Measurements from ENCODE around the gene TBC1D7.

DNA sequence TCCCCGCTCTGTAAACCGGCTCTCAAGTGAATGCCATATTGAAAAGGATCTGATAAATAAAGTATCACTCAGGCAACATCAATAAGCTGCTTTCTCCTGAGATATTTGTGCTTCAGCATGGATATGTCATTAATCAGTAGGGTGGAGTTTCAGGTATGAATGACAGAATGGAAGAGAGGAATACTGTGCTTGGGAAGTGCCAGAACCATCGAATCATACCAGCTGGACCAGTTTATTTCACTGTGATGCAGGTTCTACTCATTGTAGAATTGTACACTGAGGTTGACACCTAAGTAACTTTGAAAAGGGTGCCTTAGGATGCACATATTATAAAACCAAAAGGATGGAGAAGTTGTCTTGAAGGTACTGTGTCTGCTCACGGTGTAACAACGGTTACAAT is 17.9 kb upstream of the TBC1D7 start:
- TF ChIP-seq, protein P1, sequence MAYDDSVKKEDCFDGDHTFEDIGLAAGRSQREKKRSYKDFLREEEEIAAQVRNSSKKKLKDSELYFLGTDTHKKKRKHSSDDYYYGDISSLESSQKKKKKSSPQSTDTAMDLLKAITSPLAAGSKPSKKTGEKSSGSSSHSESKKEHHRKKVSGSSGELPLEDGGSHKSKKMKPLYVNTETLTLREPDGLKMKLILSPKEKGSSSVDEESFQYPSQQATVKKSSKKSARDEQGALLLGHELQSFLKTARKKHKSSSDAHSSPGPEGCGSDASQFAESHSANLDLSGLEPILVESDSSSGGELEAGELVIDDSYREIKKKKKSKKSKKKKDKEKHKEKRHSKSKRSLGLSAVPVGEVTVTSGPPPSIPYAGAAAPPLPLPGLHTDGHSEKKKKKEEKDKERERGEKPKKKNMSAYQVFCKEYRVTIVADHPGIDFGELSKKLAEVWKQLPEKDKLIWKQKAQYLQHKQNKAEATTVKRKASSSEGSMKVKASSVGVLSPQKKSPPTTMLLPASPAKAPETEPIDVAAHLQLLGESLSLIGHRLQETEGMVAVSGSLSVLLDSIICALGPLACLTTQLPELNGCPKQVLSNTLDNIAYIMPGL (CRISPR knock-in tag; IDR thresholded peaks at IDR 0.05), result no peak
- TF ChIP-seq, protein P2, sequence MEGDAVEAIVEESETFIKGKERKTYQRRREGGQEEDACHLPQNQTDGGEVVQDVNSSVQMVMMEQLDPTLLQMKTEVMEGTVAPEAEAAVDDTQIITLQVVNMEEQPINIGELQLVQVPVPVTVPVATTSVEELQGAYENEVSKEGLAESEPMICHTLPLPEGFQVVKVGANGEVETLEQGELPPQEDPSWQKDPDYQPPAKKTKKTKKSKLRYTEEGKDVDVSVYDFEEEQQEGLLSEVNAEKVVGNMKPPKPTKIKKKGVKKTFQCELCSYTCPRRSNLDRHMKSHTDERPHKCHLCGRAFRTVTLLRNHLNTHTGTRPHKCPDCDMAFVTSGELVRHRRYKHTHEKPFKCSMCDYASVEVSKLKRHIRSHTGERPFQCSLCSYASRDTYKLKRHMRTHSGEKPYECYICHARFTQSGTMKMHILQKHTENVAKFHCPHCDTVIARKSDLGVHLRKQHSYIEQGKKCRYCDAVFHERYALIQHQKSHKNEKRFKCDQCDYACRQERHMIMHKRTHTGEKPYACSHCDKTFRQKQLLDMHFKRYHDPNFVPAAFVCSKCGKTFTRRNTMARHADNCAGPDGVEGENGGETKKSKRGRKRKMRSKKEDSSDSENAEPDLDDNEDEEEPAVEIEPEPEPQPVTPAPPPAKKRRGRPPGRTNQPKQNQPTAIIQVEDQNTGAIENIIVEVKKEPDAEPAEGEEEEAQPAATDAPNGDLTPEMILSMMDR (IDR thresholded peaks at IDR 0.05), result no peak
- no peak for TF ChIP-seq ZNF121 (CRISPR knock-in tag; IDR thresholded peaks at IDR 0.05)
- TF ChIP-seq, protein P3, sequence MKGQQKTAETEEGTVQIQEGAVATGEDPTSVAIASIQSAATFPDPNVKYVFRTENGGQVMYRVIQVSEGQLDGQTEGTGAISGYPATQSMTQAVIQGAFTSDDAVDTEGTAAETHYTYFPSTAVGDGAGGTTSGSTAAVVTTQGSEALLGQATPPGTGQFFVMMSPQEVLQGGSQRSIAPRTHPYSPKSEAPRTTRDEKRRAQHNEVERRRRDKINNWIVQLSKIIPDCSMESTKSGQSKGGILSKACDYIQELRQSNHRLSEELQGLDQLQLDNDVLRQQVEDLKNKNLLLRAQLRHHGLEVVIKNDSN (CRISPR knock-in tag; IDR thresholded peaks at IDR 0.05), result no peak

Data from WTC11 (cell line).